Measurements from ENCODE around the gene ARF1.

The ARF1 gene

GRCh38 chr1:228050571-228051231, 31.8 kb upstream of the ARF1 start:
- DNase-seq: no peak

DNA sequence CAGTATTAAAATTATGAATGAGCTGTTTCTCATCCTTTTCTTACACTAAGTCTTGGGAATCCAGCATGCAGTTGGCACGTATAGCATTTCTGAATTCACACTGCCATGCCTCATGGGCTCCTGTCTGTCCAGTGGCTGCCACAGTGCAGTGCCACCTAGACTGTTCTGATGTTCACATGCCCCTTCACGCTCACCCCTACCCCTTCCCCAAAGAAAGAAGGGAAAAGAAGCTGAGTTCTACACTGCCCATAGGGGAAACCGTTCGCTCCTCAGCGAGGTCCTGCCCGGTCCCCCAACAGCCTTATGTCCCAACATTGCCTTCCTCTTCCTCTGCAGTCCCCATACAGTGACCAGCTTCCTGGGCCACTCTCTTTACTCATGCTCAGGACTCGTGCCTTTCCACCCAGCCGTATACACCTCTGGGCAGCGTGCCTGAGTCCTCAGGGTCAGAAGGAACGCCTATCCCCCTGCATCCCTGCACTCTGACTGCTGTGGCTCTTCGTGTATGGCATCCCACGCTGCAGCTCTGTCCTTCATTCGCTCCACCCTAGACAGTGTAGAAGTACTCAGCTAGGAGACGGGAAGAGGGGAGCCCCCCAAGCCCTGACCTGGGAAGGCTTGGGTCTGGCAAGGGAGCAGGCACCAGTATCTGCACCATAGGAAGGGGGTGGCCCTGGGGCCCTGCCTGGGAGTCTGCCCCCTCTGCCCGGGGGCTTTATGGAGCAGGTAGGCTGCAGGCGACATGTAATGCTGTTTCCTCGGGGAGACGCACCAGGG, 24.1 kb upstream of the ARF1 start:
- DNase-seq: no peak

GRCh38 chr1:228058949-228059633, 23.4 kb upstream of the ARF1 start:
- DNase-seq: no peak

DNA sequence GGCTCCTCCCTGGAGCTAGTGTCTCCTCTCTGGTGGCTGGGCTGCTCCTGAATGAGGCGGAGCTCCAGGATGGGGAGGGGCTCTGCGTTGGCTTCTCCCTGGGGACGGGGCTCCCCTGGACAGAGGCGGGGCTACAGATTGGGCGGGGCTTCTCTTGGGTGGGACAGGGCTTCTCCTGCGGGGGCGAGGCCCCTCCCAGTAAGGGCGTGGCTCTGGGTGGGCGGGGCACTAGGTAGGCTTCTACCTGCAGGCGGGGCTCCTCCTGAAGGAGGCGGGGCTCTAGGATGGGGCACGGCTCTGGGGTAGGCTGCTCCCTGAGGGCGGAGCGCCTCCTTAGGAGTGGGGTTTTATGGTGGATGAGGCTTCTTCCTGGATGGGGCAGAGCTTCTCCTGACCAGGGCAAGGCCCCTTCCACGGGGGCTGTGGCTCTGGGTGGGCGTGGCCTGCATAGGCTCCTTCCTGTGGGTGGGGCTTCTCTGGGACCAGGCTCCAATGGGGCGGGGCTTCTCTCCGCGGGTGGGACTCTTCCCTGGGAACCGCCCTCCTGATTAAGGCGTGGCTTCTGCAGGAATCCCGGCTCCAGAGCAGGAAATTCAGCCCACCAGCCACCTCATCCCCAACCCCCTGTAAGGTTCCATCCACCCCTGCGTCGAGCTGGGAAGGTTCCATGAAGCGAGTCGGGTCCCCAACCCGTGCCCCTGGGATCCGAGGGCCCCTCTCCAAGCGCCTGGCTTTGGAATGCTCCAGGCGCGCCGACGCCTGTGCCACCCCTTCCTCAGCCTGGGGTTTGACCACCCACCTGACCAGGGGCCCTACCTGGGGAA, 22.7 kb upstream of the ARF1 start:
- DNase-seq: peak; percentile 58

DNA sequence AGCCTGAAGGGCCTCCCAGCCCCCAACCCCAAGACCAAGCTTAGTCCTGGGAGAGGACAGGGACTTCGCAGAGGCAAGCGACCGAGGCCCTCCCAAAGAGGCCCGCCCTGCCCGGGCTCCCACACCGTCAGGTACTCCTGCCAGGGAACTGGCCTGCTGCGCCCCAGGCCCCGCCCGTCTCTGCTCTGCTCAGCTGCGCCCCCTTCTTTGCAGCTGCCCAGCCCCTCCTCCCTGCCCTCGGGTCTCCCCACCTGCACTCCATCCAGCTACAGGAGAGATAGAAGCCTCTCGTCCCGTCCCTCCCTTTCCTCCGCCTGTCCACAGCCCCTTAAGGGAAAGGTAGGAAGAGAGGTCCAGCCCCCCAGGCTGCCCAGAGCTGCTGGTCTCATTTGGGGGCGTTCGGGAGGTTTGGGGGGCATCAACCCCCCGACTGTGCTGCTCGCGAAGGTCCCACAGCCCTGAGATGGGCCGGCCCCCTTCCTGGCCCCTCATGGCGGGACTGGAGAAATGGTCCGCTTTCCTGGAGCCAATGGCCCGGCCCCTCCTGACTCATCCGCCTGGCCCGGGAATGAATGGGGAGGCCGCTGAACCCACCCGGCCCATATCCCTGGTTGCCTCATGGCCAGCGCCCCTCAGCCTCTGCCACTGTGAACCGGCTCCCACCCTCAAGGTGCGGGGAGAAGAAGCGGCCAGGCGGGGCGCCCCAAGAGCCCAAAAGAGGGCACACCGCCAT, 21.9 kb upstream of the ARF1 start:
- DNase-seq: no peak

- DNase-seq: no peak
These were observed 21.0 kb upstream of the ARF1 start for GRCh38 chr1:228061411-228062084.

DNA sequence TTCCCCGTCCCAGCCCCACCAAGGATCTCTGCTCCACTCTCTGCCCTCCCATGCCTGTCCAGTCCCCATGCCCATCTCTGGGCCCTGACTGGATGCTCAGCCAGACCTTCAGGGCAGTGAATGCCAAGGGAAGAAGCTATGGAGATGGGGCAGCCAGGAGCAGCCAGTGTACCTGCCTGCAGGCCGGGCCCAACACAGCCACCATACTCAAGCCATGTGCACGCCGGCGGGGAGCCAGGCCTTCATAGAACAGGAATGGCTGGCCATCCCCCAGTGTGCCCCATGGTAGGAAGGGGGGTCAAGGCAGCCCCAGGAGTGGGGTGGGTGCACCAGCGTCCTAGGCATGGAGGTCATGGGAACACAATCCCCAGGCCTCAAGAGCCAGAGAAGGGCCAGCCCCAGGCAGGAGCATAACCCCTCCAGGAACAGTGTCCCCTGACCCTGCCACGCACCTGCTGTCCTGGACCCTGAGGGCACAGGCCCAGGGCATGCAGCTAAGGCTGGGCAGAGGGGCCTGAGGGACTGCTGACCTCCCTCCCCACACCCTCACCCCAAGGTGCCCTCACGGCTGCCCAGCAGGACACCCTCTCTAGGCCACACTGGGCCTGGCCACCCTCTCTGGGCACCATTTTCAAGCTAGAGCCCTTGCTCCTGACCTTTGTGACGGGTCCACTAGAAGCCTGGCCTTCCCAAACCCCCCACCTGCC, 20.3 kb upstream of the ARF1 start:
- DNase-seq: no peak

DNA sequence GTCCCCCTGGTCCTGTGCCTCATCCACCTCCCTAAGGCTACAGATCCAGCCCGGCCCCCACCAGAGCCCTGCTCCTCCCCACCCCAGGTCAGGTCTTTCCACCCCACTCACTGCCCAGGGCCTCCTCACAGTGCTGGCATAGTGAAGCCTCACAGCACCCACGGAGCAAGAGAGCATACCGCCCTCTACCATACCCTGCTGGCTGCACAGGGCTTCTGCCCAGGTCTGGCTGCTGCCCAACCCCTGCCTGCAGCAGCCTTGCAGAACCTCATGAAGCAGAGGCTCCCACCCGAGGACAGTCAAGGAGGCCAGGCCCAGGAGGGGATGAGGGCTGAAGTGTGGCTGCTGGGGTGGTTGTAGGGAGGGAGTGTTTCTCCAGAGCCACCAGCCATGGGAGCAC, 19.7 kb upstream of the ARF1 start:
- no peak for DNase-seq

DNA sequence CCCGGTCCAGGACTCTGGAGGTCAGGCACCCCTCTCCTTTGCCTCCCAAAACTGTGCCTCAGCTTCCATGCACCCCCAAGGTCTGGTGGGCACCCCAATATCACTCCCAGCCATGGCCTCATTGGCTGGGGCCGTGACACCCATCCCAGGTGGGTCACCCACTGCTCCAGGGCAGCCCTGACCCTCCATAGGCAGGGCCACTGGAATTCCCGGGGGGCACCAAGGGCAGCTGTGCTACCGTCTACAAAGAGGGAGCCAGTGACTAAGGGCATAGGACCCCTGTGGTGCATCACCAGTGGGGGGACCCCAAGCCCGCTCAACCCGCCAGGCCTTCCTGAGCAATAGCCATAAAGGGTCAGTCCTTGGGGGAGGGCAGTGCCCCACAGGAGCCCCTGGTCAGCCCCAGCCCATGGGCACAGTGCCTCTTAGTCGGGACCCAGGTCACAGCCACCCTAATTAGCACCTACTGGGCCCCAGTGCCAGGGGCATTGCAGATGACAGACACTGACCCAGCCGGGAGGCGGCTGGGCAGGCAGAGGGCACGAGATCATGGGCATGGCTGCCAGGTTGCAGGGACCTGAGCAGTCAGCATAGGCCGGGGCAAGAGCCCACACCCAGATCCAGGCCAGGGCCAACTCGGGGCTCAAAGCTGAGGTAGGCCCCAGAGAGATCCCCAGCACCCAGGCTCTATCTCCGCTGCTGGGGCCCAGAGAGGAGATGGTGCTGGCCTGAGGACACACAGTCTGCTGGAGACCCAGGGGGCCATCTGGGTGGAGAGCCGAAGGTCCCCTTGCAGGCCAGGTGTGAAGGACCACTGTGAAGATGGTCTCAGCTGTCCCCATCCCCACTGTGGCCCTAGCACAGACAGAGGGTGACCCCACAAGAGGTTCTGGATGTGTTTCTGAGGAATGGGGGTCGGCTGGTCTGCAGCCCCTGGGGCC, 19.0 kb upstream of the ARF1 start:
- DNase-seq: no peak

- no peak for DNase-seq
These were observed 18.2 kb upstream of the ARF1 start for GRCh38 chr1:228064296-228064695.

DNA sequence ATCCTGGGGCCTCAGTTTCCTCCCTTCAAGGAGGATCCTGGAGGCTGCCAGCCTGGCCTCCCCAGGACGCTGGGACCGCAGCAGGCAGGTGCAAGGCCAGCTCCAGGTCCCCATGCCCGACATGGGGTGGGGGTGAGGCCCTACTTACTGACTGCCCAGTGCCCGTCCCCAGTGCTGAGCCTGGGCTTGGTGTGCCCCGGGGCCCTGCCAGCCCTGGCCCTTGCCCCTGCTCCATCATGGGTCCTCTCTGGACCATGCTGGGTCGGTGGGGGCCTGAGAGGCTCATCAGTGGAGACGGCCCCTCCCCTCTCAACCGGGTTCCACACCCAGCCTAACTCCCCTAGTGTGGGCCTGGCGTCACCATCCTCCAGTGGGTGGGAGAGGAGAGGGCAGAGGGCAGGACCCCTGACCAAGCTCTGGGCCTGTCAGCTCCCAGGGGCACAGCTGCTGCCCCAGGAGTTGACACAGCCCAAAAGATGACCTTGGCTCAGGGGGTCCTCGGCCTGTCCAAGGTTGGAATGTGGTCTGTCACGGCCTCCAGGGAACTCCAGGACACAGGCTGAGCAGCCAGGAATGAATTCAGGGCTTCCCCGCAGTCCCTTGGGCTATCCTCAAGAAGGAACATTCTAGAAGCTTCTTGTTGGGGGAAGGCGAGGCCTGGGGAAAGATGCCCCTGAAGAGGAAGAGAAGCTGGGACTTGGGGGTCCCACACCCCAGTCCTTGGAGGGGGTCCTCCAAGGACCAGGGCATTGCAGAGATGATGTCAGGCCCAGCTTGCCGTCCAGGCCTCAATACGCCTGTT, 17.6 kb upstream of the ARF1 start:
- DNase-seq: no peak

DNA sequence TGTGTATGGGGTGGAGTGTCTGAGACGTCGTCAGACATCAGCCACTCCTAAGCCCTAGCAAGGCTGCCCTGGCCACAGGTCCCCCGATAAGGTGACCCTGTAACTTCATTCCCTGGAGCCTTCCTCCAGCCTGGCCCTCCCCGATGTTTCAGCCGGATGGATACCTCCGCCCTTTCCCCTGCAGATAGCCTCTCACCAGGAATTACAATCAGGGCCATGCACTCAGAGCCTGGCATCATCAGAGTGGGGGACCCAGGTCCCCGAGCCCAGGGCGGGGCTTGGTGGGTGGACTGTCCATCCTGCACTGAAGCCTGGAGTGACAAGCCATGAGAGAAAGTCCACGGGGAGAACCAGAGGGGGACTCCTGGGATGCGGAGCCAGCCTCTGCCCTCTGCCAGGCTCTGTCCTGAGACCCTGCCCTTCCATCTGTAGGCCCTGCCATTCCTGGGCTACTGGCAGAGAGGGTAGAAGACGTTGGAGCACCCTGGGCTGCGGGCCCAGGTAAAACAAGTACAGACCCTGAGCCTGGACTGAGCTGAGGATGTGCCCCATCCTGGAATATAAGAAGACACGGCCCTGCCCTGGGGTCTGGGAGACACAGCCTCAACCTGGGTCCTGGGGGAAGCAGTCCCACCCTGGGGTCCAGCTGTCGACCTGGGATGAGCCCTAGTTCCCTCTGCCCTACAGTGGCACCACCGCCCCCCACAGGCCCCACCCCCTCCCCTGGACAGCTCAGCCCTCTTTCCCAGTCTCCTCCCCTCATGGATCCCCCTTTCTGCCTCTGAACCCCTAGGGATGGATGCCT, 16.8 kb upstream of the ARF1 start:
- DNase-seq: no peak

DNA sequence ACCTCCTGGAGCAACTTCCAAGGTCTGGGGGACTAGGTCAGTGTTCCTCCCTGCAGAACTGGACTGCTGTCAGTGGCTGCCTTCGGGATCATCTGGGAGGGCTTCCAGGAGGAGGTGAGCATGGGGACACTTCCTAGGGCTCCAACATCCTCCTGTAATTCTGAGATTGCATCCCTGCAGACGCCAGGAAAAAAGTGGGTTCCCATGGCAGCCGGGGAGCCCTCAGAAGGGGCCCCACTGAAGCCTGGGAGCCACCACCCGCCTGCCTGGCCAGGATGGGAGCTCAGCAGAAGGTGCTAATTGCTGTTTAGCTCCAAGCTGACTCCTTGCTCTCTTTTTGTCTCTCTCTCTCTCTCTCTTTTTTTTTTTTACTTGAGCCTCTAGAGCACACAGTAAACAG, 16.1 kb upstream of the ARF1 start:
- DNase-seq: no peak

DNA sequence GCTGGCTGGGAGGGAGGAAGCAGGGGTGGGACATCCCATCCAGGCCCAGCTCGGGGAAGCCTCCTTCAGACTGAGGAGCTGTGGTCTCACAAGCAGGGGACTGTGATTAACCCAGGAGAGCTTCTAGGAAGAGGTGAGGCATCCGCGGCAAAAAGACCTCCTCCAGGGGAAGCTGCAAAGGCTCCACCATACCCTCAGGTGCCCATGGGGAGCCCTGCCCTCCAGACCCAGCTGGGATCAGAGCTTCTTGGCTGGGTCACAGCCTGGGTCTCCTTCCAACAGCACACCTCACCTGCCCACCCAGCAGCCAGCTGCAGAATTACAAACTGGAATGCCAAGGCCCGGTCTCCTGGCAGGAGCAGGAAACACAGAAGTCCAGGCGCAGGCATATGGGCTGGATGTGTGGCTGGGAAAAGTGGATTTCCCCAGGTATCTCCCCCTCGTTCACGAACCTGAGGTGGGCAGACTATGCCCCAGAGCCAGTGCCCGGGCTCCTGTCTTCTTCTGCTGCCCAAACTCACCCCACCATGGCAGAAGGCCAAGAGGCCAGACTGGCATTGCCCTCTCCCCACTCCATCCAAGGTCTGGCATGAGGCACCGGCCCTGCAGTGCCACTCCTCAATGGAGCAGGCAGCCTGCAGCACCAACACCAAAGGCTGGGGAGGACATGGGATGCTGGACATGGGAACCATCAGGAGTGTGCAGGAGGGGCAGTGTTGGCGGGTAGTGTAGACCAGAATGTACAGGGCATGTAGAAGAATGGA, 15.4 kb upstream of the ARF1 start:
- DNase-seq: no peak

DNA sequence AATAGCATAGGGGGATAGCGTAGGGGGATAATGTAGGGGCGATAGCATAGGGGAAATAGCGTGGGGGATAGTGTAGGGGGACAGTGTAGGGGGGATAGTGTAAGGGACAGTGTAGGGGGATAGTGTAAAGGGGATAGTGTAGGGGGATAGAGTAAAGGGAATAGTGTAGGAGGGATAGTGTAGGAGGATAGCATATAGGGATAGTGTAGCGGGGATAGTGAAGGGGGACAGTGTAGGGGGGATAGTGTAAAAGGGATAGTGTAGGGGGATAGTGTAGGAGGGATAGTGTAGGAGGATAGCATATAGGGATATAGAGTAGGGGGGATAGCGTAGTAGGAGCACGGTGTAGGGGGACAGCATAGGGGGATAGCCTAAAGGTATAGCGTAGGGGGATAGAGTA, 14.1 kb upstream of the ARF1 start:
- DNase-seq: no peak

- no peak for DNase-seq
These were observed 12.3 kb upstream of the ARF1 start for GRCh38 chr1:228070173-228070572.

DNA sequence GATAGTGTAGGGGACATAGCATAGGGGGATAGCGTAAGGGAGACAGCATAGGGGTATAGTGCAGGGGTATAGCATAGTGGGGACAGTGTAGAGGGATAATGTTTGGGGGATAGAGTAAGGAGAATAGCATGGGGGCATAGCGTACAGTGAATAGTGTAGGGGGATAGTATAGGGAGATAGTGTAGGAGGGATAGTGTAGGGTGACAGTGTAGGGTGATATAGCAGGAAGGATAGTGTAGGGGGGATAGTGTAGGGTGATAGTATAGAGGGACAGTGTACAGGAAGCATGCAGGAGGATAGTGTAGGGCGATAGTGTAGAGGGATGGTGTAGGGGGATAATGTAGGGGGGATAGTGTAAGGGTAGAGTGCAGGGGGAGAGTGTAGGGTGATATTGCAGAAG, 11.7 kb upstream of the ARF1 start:
- no peak for DNase-seq
